A549 (cell line): ENCODE measurements around the gene EXOC3. TPM values are rescaled to one million over a fixed set of nuclear protein-coding genes. Genes with fewer than 3 reads are reported as not detected.

ENCODE experiments used
- ATAC-seq, 2 experiments: fragments of 200-7000 bp in 1 of 2; fragments of >200 bp in 1 of 2; cut with Nextera tagmentation in 1 of 2; cut with Tn5 transposase in 1 of 2; 3 replicates each; pipeline versions ENCODE4 v1.8.0 to v1.9.1; 2018 to 2020; ENCODE audit warnings: mild to moderate bottlenecking in 1 of 2, moderate library complexity in 1 of 2
- CTCF ChIA-PET: fragments of 300-600 bp; sonication (Branson Sonifier 250); formaldehyde crosslinking; extraction: SDS; loops from one replicate; lab custom pipeline; 2021; ENCODE audit warnings: antibody characterized with exemption, inconsistent platforms; lab: Yijun Ruan, JAX
- POLR2A ChIA-PET: fragments of 350-600 bp; formaldehyde crosslinking; extraction: SDS; loops from one replicate; lab custom pipeline; 2021; ENCODE audit warnings: antibody characterized with exemption, inconsistent platforms; lab: Yijun Ruan, JAX
- DNase-seq, 2 experiments: peaks; one replicate each; pipeline versions ENCODE4 v3.0.0 to v3.0.0-alpha.2; 2011 to 2016; ENCODE audit warnings: low read depth in 1 of 2, low spot score in 1 of 2
- FAIRE-seq: peaks from 2 replicates; lab custom pipeline; 2011; peaks lifted over from hg19 to GRCh38; lab: Jason Lieb, UNC
- H3K27ac ChIP-seq, 2 experiments: fragments of >200 bp; sonication (Bioruptor Twin); formaldehyde crosslinking; 3 replicates each; pipeline ENCODE4 v1.5.1; 2016 to 2017
- H3K4me1 ChIP-seq: fragments of >200 bp; sonication (Bioruptor Twin); formaldehyde crosslinking; 3 replicates; pipeline ENCODE4 v1.6.1; 2016
- H3K4me2 ChIP-seq: fragments of >200 bp; sonication (Bioruptor Twin); formaldehyde crosslinking; 3 replicates; pipeline ENCODE4 v1.6.1; 2016
- H3K4me3 ChIP-seq: fragments of >200 bp; sonication (Bioruptor Twin); formaldehyde crosslinking; 3 replicates; pipeline ENCODE4 v1.5.1; 2016
- H3K9me3 ChIP-seq: fragments of >200 bp; sonication (Bioruptor Twin); formaldehyde crosslinking; 3 replicates; pipeline ENCODE4 v1.6.1; 2016
- ATOH8 ChIP-seq: fragments of 250-450 bp; sonication (Bioruptor Pico); IDR thresholded peaks from 2 replicates; pipeline ENCODE4 v1.5.0; 2020; ENCODE audit warnings: low read depth, mild to moderate bottlenecking, moderate library complexity
- CHD4 ChIP-seq: fragments of 200-600 bp; sonication (generic); IDR thresholded peaks from 2 replicates; pipeline ENCODE4 v1.6.1; 2016; ENCODE audit warnings: antibody characterized with exemption, mild to moderate bottlenecking, borderline replicate concordance
- CTCF ChIP-seq: fragments of >200 bp; sonication (Bioruptor Twin); formaldehyde crosslinking; IDR thresholded peaks from 3 replicates; pipeline ENCODE4 v1.5.1; 2016
- EHMT2 ChIP-seq: fragments of 200-600 bp; sonication (generic); IDR thresholded peaks from 2 replicates; pipeline ENCODE4 v1.6.1; 2016; ENCODE audit warnings: antibody characterized with exemption, low read depth, mild to moderate bottlenecking, moderate library complexity
- GATA3 ChIP-seq: IDR thresholded peaks from 2 replicates; pipeline ENCODE4 v1.6.1; 2012; ENCODE audit warnings: borderline replicate concordance
- HES2 ChIP-seq: fragments of >200 bp; sonication (Bioruptor Twin); formaldehyde crosslinking; IDR thresholded peaks from 2 replicates; pipeline ENCODE4 v1.6.1; 2016
- HEYL ChIP-seq: fragments of 250-450 bp; sonication (Bioruptor Pico); IDR thresholded peaks from 2 replicates; pipeline ENCODE4 v1.8.0; 2021; ENCODE audit warnings: mild to moderate bottlenecking, moderate library complexity
- MAZ ChIP-seq: fragments of 150-350 bp; IDR thresholded peaks from 2 replicates; pipeline ENCODE4 v1.6.1; 2014; ENCODE audit warnings: antibody characterized with exemption, low read depth, low read length, borderline replicate concordance
- NFE2L2 ChIP-seq: fragments of 150-350 bp; conservative IDR thresholded peaks from 2 replicates; pipeline ENCODE4 v1.6.1; 2014; ENCODE audit warnings: low read length
- PBX3 ChIP-seq: IDR thresholded peaks from 2 replicates; pipeline ENCODE4 v1.6.1; 2012
- POLR2A ChIP-seq: IDR thresholded peaks from 2 replicates; pipeline ENCODE4 v1.6.1; 2012; ENCODE audit warnings: mild to moderate bottlenecking, low read length
- REST ChIP-seq: fragments of 200-600 bp; sonication (generic); IDR thresholded peaks from 2 replicates; pipeline ENCODE4 v1.6.1; 2016; ENCODE audit warnings: antibody characterized with exemption, mild to moderate bottlenecking, moderate library complexity
- SMC3 ChIP-seq: fragments of >200 bp; sonication (Bioruptor Twin); formaldehyde crosslinking; IDR thresholded peaks from 3 replicates; pipeline ENCODE4 v1.6.1; 2018; ENCODE audit warnings: inconsistent platforms
- TP53 ChIP-seq: fragments of 250-450 bp; sonication (Bioruptor Pico); IDR thresholded peaks from 2 replicates; pipeline ENCODE4 v1.5.0; 2021; ENCODE audit warnings: mild to moderate bottlenecking, moderate library complexity
- WGBS: methylation state at CpG from one replicate; pipeline ENCODE4 v1.1.6; 2017; ENCODE audit errors: missing lambda C conversion rate; 5-methylcytosine and 5-hydroxymethylcytosine counted together
- polyA plus RNA-seq, 4 experiments: library from polyadenylated mRNA; depleted of rRNA in 3 of 4; stranded (reverse); fragments of >200 nt; fragmentation: RNase III in 1 of 4; extraction: RNeasy Plus Mini Kit Qiagen cat#74134 plus additional on column Dnase treatment in 1 of 4; gene quantifications; 2 replicates in 3 of 4; 3 replicates in 1 of 4; pipeline ENCODE4 v1.2.3, GENCODE V29; 2011 to 2017

Gene EXOC3
- polyA plus RNA-seq, 2 of the 4 experiments (the other 2 are of a cell fraction), result 20.0 to 33.6 TPM

GRCh38 chr5:463301-463700 lies 20.3 kb downstream of the EXOC3 start:
- no peak overlapping the region for H3K4me3 ChIP-seq
- no peak overlapping the region for H3K4me2 ChIP-seq
- H3K9me3 ChIP-seq, result no peaks in the 10 kb centered on the region
- H3K4me1 ChIP-seq, result peaks cover 4% of the 10 kb centered on the region; the same call in 1 of the 3 replicates
- FAIRE-seq (no peak), ATAC-seq (no peak), DNase-seq (no peak)
- POLR2A ChIA-PET, result no interaction called here
- 90% methylated on average over 7 of the region's 7 CpGs for WGBS
- H3K27ac ChIP-seq, result no peak overlapping the region
- no peak for TF ChIP-seq CTCF
- TF ChIP-seq GATA3, result no peak
- no peak for TF ChIP-seq CHD4
- TF ChIP-seq ATOH8 (CRISPR knock-in tag), result no peak
- TF ChIP-seq POLR2A, result no peak
- CTCF ChIA-PET, result interaction anchor here (1.4 kb wide), 1 partner anchor 17 kb away, joined by 4 read pairs; no protein-coding TSS in a partner anchor

GRCh38 chr5:463952-464351 lies 21.0 kb downstream of the EXOC3 start:
- DNase-seq, result no peak
- Histone ChIP-seq H3K4me3 (no peak overlapping the region), H3K27ac (no peak overlapping the region), H3K4me2 (no peak overlapping the region), H3K9me3 (no peaks in the 10 kb centered on the region), H3K4me1 (peaks cover 2% of the 10 kb centered on the region; the same call in 1 of the 3 replicates)
- POLR2A ChIA-PET, result no interaction called here
- WGBS, result 88% methylated on average over 18 of the region's 18 CpGs
- CTCF ChIA-PET, result interaction anchor here (1.4 kb wide), 1 partner anchor 18 kb away, joined by 4 read pairs; no protein-coding TSS in a partner anchor
- TF ChIP-seq PBX3, result no peak
- no peak for ATAC-seq
- FAIRE-seq, result no peak

GRCh38 chr5:464446-464842 lies 21.5 kb downstream of the EXOC3 start:
- no peaks in the 10 kb centered on the region for H3K4me1 ChIP-seq
- H3K4me3 ChIP-seq, result no peak overlapping the region
- H3K27ac ChIP-seq, result no peak overlapping the region
- TF ChIP-seq NFE2L2 (no peak), HES2 (no peak), TP53 (no peak), HEYL (CRISPR knock-in tag) (no peak), REST (no peak), ATOH8 (CRISPR knock-in tag) (no peak), EHMT2 (no peak), MAZ (no peak), POLR2A (no peak), SMC3 (no peak)
- 94% methylated on average over 18 of the region's 19 CpGs for WGBS
- H3K4me2 ChIP-seq, result no peak overlapping the region
- no peak; a peak in 1 of 6 replicates for ATAC-seq
- no peaks in the 10 kb centered on the region for H3K9me3 ChIP-seq
- no peak for DNase-seq
- FAIRE-seq, result no peak
- ChIA-PET POLR2A (no interaction called here), CTCF (interaction anchor here (1.4 kb wide), 1 partner anchor 18 kb away, joined by 4 read pairs; no protein-coding TSS in a partner anchor)
